GM12801 (cell line): Measurements from ENCODE around the gene CFL1.

ENCODE experiments used
- TF ChIP-seq, protein P1 (sequence below): IDR thresholded peaks from one replicate; pipeline ENCODE4 v1.5.1; 2011; ENCODE audit warnings: control low read depth; ENCODE audit not compliant: insufficient read length; ENCODE audit errors: extremely low read depth

CFL1 gene

GRCh38 chr11:65898656-65899355 lies 40.8 kb upstream of the CFL1 start:
- TF ChIP-seq, protein P1, sequence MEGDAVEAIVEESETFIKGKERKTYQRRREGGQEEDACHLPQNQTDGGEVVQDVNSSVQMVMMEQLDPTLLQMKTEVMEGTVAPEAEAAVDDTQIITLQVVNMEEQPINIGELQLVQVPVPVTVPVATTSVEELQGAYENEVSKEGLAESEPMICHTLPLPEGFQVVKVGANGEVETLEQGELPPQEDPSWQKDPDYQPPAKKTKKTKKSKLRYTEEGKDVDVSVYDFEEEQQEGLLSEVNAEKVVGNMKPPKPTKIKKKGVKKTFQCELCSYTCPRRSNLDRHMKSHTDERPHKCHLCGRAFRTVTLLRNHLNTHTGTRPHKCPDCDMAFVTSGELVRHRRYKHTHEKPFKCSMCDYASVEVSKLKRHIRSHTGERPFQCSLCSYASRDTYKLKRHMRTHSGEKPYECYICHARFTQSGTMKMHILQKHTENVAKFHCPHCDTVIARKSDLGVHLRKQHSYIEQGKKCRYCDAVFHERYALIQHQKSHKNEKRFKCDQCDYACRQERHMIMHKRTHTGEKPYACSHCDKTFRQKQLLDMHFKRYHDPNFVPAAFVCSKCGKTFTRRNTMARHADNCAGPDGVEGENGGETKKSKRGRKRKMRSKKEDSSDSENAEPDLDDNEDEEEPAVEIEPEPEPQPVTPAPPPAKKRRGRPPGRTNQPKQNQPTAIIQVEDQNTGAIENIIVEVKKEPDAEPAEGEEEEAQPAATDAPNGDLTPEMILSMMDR: no peak

GRCh38 chr11:65897020-65897471 lies 39.1 kb upstream of the CFL1 start:
- TF ChIP-seq, protein P1: no peak

DNA sequence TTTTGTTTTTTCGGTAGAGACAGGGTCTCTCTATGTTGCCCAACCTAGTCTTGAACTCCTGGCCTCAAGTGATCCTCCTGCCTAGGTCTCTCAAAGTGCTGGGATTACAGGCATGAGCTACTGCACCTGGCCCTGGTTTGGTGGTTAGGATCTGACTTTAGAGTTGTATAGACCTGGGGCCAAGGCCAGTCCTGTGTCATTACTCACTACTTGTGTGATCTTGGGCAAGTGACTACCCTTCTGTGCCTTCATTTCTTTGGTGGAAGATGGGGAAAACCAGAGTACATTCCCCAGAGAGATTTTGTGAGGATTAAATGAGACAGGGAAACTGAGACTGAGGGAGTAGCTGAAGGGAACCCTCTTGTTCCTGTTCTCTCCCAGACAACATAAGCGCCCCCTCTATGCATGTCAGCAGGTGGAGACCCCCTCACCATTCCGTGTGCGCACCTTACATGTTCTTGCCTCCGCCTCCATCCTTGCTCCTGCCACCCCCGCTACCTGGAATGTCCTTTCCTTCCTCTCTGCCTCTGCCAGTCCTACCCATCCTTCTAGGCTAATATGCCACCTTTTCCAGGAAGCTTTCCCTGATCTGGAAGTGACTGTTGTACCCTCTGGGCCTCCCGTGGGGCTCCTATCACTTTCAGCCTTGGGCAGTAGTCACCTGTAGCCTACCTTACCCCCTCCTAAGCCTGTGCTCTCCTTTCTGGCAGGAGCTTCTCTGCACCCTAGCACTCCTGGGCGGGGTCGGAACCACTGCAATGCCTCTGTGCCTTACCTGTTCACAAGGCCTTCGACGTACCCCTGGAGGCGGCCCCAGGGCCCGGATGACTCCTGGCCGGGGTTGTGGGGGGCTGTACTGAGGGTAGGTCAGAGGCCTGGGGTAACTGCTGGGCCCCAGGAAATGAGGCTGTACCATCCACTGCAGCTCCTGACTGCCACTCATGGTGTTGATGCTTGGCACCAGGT lies 38.3 kb upstream of the CFL1 start:
- TF ChIP-seq, protein P1: no peak

- TF ChIP-seq, protein P1: no peak
Measured at GRCh38 chr11:65895482-65895981, 37.6 kb upstream of the CFL1 start.

DNA sequence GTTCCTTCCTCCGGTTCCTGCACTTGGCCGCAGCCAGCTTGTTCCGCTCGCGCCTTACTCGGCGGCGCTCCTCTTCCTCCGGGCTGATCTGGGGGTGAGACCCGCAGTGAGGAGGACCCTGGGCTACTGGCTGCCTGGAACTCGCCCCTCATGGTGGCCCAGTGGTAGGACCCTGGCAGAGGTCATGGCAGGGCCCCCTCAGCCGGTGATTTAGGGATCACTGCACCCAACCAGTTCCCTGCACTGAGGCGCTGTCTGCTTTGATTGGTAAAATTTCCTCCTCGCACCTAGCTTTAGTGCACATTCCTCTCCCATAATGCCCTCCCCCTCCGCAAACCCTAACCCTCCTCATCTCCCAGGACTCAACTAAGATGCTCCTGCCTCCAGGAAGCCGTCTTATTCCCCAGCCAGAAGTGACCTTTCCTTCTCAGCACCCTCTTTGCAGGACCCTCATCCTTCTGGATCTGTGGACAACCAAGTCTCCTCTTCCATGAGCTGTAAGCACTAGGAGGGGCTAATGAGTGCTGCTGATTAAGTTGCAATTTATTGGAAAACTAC lies 36.1 kb upstream of the CFL1 start:
- TF ChIP-seq, protein P1: no peak

- TF ChIP-seq, protein P1: no peak
Measured at GRCh38 chr11:65892661-65893317, 34.8 kb upstream of the CFL1 start.
